ENCODE measurements around the gene TRIM31.

Gene TRIM31

DNA sequence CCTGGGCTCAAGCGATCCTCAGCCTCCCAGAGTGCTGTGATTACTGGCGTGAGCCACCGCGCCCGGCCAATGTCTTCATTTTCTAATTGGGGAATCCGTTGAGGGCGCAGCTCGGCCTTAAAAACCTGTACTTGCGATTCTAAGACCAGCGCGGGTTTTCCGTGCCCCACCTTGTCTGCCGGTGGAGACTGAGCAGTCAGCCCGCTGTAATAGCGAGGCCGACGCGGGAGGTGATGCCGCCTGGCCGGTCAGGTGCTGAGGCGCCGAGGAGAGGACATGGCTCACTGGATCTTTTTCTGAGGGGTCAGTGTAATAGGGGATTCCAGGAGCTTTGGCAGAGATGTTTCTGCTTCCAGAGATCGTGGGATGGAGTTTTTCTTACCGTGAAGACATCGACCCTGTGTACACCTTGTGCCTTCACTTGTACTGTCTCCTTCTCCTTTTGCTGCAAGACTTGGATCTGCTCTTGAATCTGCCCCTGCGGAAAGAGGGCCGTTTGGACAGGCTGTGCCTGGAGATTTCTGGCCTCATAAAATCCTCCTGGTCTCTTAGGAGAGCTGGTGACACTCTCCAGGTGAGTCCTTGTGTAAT is 1.5 kb downstream of the TRIM31 start:
- Histone ChIP-seq H3F3A (ENCODE audit: insufficient read depth) (no peaks in the 10 kb centered on the region), H3K79me2 (ENCODE audit: insufficient read depth, low read length) (no peaks in the 10 kb centered on the region), H3K36me3 (ENCODE audit: low read length) (no peaks in the 10 kb centered on the region), H3K4me3 (ENCODE audit: insufficient read depth, low read length, poor library complexity, severe bottlenecking) (no peak overlapping the region), H3K27me3 (ENCODE audit: low read length) (no peaks in the 10 kb centered on the region), H3K9ac (ENCODE audit: low read length) (no peak overlapping the region), H3K4me2 (ENCODE audit: low read depth, low read length, poor library complexity, severe bottlenecking) (no peak overlapping the region), H3K9me2 (replicated peaks; ENCODE audit: insufficient read depth, low read length) (no peaks in the 10 kb centered on the region), H3K9me3 (ENCODE audit: insufficient read depth, low read length) (no peaks in the 10 kb centered on the region), H4K20me1 (ENCODE audit: low read depth, low read length) (no peaks in the 10 kb centered on the region), H3K27ac (ENCODE audit: low read depth, low read length) (no peak overlapping the region), H2AFZ (ENCODE audit: low read depth, low read length, severe bottlenecking) (no peak overlapping the region)
- no peak for TF ChIP-seq EZH2phosphoT487 (conservative IDR thresholded peaks at IDR 0.05; ENCODE audit: low read length)
- TF ChIP-seq, protein P1, sequence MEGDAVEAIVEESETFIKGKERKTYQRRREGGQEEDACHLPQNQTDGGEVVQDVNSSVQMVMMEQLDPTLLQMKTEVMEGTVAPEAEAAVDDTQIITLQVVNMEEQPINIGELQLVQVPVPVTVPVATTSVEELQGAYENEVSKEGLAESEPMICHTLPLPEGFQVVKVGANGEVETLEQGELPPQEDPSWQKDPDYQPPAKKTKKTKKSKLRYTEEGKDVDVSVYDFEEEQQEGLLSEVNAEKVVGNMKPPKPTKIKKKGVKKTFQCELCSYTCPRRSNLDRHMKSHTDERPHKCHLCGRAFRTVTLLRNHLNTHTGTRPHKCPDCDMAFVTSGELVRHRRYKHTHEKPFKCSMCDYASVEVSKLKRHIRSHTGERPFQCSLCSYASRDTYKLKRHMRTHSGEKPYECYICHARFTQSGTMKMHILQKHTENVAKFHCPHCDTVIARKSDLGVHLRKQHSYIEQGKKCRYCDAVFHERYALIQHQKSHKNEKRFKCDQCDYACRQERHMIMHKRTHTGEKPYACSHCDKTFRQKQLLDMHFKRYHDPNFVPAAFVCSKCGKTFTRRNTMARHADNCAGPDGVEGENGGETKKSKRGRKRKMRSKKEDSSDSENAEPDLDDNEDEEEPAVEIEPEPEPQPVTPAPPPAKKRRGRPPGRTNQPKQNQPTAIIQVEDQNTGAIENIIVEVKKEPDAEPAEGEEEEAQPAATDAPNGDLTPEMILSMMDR (IDR thresholded peaks at IDR 0.05; ENCODE audit: insufficient read depth, low read length, poor library complexity, severe bottlenecking), result no peak

DNA sequence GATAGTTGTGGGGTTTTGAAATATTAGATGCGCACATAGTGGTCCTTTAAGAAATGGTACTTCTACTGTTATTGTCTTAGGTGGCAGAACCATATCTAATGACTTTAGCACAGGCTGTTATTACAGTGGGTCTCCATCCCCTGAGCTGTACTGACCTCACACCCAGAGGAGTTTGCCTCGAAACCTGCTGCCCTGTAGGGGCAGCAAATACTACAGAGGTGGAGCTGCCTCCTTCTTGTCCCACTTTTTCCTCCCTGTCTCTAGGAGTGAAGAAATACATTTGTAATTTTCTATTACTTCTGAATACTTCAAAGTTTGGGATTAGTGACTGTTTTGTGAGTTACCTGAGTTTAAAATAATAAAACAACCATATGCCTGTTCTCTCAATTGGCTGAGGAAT is 8.2 kb downstream of the TRIM31 start:
- H3K79me2 ChIP-seq (ENCODE audit: insufficient read depth, low read length), result no peaks in the 10 kb centered on the region
- no peak overlapping the region for H3K4me3 ChIP-seq (ENCODE audit: insufficient read depth, low read length, poor library complexity, severe bottlenecking)
- no peaks in the 10 kb centered on the region for H3K36me3 ChIP-seq (ENCODE audit: low read length)
- no peak for TF ChIP-seq EZH2phosphoT487 (conservative IDR thresholded peaks at IDR 0.05; ENCODE audit: low read length)
- TF ChIP-seq, protein P1 (IDR thresholded peaks at IDR 0.05; ENCODE audit: insufficient read depth, low read length, poor library complexity, severe bottlenecking), result no peak
- H3K9me2 ChIP-seq (replicated peaks; ENCODE audit: insufficient read depth, low read length), result no peaks in the 10 kb centered on the region
- H3K4me2 ChIP-seq (ENCODE audit: low read depth, low read length, poor library complexity, severe bottlenecking), result no peak overlapping the region
- no peak overlapping the region for H3K9ac ChIP-seq (ENCODE audit: low read length)
- no peaks in the 10 kb centered on the region for H3K27me3 ChIP-seq (ENCODE audit: low read length)
- no peak overlapping the region for H2AFZ ChIP-seq (ENCODE audit: low read depth, low read length, severe bottlenecking)
- no peaks in the 10 kb centered on the region for H4K20me1 ChIP-seq (ENCODE audit: low read depth, low read length)
- no peaks in the 10 kb centered on the region for H3K9me3 ChIP-seq (ENCODE audit: insufficient read depth, low read length)
- H3K27ac ChIP-seq (ENCODE audit: low read depth, low read length), result no peak overlapping the region
- peaks cover 5% of the 10 kb centered on the region for H3F3A ChIP-seq (ENCODE audit: insufficient read depth)

DNA sequence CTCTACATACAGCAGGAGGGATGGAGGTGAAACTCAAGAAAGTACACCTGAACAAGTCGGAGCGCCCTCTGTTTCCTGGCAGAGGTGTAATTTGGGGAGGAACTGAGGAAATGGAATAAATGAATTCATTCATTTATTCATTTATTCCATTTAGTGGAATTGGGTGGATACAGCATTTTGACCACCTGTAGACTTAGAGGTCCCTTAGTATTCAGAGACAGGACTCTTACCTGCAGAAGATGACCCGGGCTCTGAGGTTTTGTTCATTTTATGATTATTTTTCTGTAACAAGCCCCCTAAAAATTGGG is 9.1 kb downstream of the TRIM31 start:
- H3K9me3 ChIP-seq (ENCODE audit: insufficient read depth, low read length), result no peaks in the 10 kb centered on the region
- H3K9me2 ChIP-seq (replicated peaks; ENCODE audit: insufficient read depth, low read length), result no peaks in the 10 kb centered on the region
- H3K27me3 ChIP-seq (ENCODE audit: low read length), result no peaks in the 10 kb centered on the region
- H3K4me2 ChIP-seq (ENCODE audit: low read depth, low read length, poor library complexity, severe bottlenecking), result peak overlapping the region; percentile 67
- H3K36me3 ChIP-seq (ENCODE audit: low read length), result no peaks in the 10 kb centered on the region
- H4K20me1 ChIP-seq (ENCODE audit: low read depth, low read length), result no peaks in the 10 kb centered on the region
- H3K9ac ChIP-seq (ENCODE audit: low read length), result peak overlapping the region; percentile 29
- no peak overlapping the region for H3K27ac ChIP-seq (ENCODE audit: low read depth, low read length)
- H3K79me2 ChIP-seq (ENCODE audit: insufficient read depth, low read length), result no peaks in the 10 kb centered on the region
- H2AFZ ChIP-seq (ENCODE audit: low read depth, low read length, severe bottlenecking), result peak overlapping the region; percentile 83
- peaks cover 5% of the 10 kb centered on the region for H3F3A ChIP-seq (ENCODE audit: insufficient read depth)
- no peak overlapping the region for H3K4me3 ChIP-seq (ENCODE audit: insufficient read depth, low read length, poor library complexity, severe bottlenecking)
- TF ChIP-seq, protein P1 (IDR thresholded peaks at IDR 0.05; ENCODE audit: insufficient read depth, low read length, poor library complexity, severe bottlenecking), result no peak
- TF ChIP-seq EZH2phosphoT487 (conservative IDR thresholded peaks at IDR 0.05; ENCODE audit: low read length), result no peak

Measured in SU-DHL-6 (cell line).